Esophagus (tissue), 2 donors: Measurements from ENCODE around the gene ZNF667. TPM values are rescaled to one million over a fixed set of nuclear protein-coding genes. Genes with fewer than 3 reads are reported as not detected.

Source experiments
- H3K27ac ChIP-seq, 2 donors: one replicate each; pipeline ENCODE4 v1.5.1; 2013; ENCODE audit warnings: low read depth in 2 of 2, mild to moderate bottlenecking in 2 of 2, inconsistent platforms in 1 of 2, low read length in 1 of 2, moderate library complexity in 1 of 2
- H3K27me3 ChIP-seq, 2 donors: one replicate each; pipeline ENCODE4 v1.6.1; 2013; ENCODE audit warnings: low read length in 2 of 2, control low read depth in 1 of 2, mild to moderate bottlenecking in 1 of 2; ENCODE audit not compliant: insufficient read depth in 2 of 2, control insufficient read depth in 1 of 2
- H3K36me3 ChIP-seq, 2 donors: one replicate each; pipeline ENCODE4 v1.6.1; 2013; ENCODE audit warnings: low read length in 1 of 2; ENCODE audit not compliant: control insufficient read depth in 2 of 2, insufficient read depth in 2 of 2
- H3K4me1 ChIP-seq, 2 donors: one replicate each; pipeline ENCODE4 v1.6.1; 2013; ENCODE audit warnings: low read length in 1 of 2; ENCODE audit not compliant: control insufficient read depth in 2 of 2, insufficient read depth in 2 of 2
- H3K4me3 ChIP-seq, 2 donors: one replicate each; pipeline ENCODE4 v1.5.1; 2013; ENCODE audit warnings: low read length in 2 of 2, mild to moderate bottlenecking in 2 of 2, low read depth in 1 of 2, moderate library complexity in 1 of 2
- H3K9me3 ChIP-seq, 2 donors: one replicate each; pipeline ENCODE4 v1.6.1; 2013; ENCODE audit warnings: mild to moderate bottlenecking in 2 of 2, low read depth in 1 of 2, low read length in 1 of 2, moderate library complexity in 1 of 2; ENCODE audit not compliant: control insufficient read depth in 2 of 2, insufficient read depth in 1 of 2
- WGBS, 2 donors: extraction: QIAGEN DNeasy Blood & Tissue Kit; methylation state at CpG; one replicate each; pipeline ENCODE4 v1.1.7; 2013; 5-methylcytosine and 5-hydroxymethylcytosine counted together
- polyA plus RNA-seq, 2 donors: library from polyadenylated mRNA; stranded (reverse); fragments of 200-250 nt; gene quantifications; one replicate each; pipeline ENCODE4 v1.2.3, GENCODE V29; 2013
- donor health status: healthy with polysubstance abuse.
- donor health status: Bipolar disorder and iron deficiency.

The ZNF667 gene
- polyA plus RNA-seq, 2 donors = 0.85 to 1.9 TPM

DNA sequence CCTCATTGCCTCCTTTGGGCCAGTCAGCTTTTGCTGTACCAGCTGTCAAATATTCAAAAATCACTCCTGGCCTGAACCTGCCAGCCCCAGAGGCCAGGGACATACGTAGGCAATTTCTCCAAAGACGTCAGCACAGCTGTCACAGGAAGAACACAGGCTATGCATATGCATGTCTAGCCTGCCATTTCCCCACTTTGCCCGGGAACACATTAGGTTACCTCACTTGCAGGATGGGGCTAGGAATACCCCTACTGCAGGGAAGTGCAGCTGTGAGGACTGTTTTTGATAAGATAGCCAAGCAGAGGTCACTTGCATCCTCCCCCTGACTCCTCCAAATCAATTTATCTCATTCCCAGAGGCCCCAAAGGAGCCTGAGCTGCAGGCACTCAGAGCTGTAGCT is 2.8 kb downstream of the ZNF667 start:
- H3K4me3 ChIP-seq = no peak overlapping the region
- 77 to 79% methylated on average over 3 of the region's 3 CpGs for WGBS, 2 donors
- no peaks in the 10 kb centered on the region for H3K27me3 ChIP-seq
- peaks cover 0 to 2% of the 10 kb centered on the region in 2 donors for H3K4me1 ChIP-seq
- H3K27ac ChIP-seq = no peak overlapping the region
- peaks cover 5 to 49% of the 10 kb centered on the region in 2 donors for H3K9me3 ChIP-seq
- peaks cover 0 to 2% of the 10 kb centered on the region in 2 donors for H3K36me3 ChIP-seq

DNA sequence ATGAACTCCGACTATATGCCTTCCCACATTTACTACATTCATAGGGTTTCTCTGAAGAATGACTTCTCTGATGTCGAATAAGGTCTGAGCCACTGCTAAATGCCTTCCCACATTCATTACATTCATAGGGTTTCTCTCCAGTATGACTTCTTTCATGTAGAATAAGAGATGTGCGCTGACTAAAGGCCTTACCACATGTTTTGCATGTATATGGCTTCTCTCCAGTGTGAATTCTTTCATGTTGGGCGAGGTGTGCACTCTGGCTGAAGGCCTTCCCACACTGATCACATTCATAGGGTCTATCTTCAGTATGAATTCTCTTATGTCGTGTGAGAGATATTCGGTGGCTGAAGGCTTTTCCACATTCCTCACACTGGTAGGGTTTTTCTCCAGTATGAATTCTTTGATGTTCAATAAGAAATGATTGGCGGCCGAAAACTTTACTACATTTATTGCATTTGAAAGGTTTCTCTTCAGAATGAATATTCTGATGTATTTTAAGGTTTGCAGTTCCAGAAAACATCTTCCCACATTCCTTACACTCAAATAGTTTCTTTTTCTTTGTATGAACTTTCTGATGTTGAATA is 35.8 kb downstream of the ZNF667 start:
- no peaks in the 10 kb centered on the region for H3K4me1 ChIP-seq
- peaks cover 6 to 14% of the 10 kb centered on the region in 2 donors for H3K9me3 ChIP-seq
- 92 to 96% methylated on average over 8 of the region's 8 CpGs for WGBS, 2 donors
- no peaks in the 10 kb centered on the region for H3K27me3 ChIP-seq
- no peak overlapping the region for H3K27ac ChIP-seq
- H3K4me3 ChIP-seq = no peak overlapping the region
- H3K36me3 ChIP-seq = no peaks in the 10 kb centered on the region

DNA sequence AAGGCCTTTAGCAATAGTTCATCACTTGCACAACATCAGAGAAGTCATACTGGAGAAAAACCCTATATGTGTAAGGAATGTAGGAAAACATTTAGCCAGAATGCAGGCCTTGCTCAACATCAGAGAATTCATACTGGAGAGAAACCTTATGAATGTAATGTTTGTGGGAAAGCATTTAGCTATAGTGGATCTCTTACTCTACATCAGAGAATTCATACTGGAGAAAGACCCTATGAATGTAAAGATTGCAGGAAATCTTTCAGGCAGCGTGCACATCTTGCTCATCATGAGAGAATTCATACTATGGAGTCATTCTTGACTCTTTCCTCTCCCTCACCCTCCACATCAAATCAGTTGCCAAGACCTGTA is 53.2 kb downstream of the ZNF667 start:
- 94 to 100% methylated on average over 1 of the region's 1 CpG for whole genome bisulfite sequencing, 2 donors
- no peaks in the 10 kb centered on the region for H3K27me3 ChIP-seq
- H3K4me3 ChIP-seq = no peak overlapping the region
- no peaks in the 10 kb centered on the region for H3K4me1 ChIP-seq
- H3K36me3 ChIP-seq = no peaks in the 10 kb centered on the region
- H3K27ac ChIP-seq = no peak overlapping the region
- peaks cover 6 to 7% of the 10 kb centered on the region in 2 donors for H3K9me3 ChIP-seq

DNA sequence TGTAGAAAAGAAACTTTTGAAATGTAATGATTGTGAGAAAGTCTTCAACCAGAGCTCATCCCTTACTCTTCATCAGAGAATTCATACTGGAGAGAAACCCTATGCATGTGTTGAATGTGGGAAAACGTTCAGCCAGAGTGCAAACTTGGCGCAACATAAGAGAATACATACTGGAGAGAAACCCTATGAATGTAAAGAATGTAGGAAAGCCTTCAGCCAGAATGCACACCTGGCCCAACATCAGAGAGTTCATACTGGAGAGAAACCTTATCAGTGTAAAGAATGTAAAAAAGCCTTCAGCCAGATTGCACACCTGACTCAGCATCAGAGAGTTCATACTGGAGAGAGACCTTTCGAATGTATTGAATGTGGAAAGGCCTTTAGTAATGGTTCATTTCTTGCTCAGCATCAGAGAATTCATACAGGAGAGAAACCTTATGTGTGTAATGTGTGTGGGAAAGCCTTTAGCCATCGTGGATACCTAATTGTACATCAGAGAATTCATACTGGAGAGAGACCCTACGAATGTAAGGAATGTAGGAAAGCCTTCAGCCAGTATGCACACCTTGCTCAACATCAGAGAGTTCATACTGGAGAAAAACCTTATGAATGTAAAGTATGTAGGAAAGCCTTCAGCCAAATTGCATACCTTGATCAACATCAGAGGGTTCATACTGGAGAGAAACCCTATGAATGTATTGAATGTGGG is 53.7 kb downstream of the ZNF667 start:
- Histone ChIP-seq H3K27me3 (no peaks in the 10 kb centered on the region), H3K27ac (no peak overlapping the region), H3K36me3 (no peaks in the 10 kb centered on the region), H3K9me3 (peaks cover 6 to 7% of the 10 kb centered on the region in 2 donors), H3K4me3 (no peak overlapping the region), H3K4me1 (no peaks in the 10 kb centered on the region)
- 94 to 95% methylated on average over 5 of the region's 5 CpGs for WGBS, 2 donors

DNA sequence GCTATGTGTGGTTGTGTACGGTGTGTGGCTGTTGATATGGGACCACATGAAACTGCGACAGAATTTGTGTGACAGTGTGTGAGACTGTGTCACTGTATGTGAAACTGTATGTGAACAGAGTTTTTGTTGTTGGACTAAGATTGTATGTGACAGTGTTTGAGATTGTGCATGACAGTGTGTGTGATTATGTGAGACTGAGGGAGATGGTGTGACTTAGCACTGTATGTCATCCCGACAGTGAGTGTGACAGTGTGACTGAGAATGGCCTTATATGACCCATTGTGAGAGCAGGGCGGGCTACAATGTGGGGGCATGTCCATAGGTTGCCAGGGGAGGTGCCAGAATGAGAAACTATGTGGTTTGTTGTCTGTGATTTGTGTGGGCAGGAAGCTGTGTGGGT is 72.1 kb downstream of the ZNF667 start:
- Histone ChIP-seq H3K9me3 (peaks cover 3 to 6% of the 10 kb centered on the region in 2 donors), H3K4me1 (peaks cover 3 to 6% of the 10 kb centered on the region in 2 donors), H3K36me3 (peaks cover 4% of the 10 kb centered on the region in 2 donors), H3K4me3 (no peak overlapping the region), H3K27me3 (no peaks in the 10 kb centered on the region), H3K27ac (no peak overlapping the region)
- WGBS, 2 donors = 92 to 95% methylated on average over 4 of the region's 4 CpGs

DNA sequence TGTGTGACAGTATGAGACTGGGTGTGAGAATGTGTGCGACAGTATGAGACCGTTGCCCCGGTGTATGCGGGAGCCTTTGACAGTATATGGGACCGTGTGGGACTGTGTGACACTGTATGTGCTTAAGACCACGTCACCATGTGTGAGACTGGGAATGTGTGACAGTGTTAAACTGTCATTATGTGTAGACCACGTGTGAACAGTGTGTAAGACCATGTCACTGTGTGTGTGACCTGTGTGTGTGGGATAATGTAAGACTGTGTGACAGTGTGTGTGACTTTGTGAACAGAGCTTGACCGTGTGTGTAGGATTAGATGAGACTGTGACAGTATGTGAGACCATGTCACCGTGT is 72.5 kb downstream of the ZNF667 start:
- Histone ChIP-seq H3K9me3 (peaks cover 3 to 6% of the 10 kb centered on the region in 2 donors), H3K36me3 (peaks cover 4% of the 10 kb centered on the region in 2 donors), H3K27ac (no peak overlapping the region), H3K27me3 (no peaks in the 10 kb centered on the region), H3K4me1 (peaks cover 3 to 6% of the 10 kb centered on the region in 2 donors), H3K4me3 (peak overlapping the region; percentile 74 to 80)
- 55 to 64% methylated on average over 9 of the region's 9 CpGs for WGBS, 2 donors

DNA sequence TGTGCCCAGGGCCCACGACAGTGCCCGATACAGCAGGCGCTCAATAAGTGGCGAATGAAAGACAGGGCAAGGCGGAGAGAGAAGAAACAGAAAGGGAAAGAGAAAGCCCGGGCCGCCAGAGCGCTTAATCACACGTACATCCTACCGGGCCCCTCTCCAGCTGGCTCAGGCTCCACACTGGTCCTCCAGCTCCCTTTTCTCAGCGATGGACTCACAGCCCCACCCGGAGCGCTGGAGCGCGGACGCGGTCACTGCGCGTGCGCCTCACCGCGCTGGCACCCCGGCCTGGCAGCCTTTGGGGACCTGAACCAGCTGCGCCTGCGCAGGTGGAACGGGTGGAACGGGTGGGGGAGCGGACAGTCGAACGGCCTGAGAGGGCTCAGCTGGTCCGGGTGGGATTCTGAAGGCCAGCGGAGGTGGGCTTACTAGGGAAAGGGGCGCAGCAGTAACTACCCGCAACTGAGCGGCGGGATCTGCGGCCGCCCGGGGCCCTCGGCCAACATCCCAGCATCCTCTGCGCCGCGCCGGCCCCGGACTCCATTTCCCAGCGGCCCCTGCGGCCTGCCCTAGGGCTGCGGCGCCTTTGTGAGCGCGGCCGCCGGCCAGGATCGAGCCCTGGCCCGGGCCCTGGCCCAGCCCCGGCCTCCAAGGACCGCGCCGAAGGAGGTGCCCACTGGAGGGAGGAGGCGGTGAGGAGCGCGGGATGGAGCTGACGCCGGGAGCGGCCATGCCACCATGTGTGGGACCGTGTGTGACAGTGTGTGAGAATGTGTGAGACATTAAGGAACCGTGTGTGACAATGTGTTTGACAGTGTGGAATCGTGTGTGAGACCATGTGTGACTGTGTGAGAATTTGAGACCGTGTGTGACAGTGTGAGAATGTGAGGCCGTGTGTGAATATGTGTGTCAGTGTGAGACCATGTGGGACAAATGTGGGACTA is 73.1 kb downstream of the ZNF667 start, which contains the start of gene ZNF583:
TSS of gene ZNF583 (plus strand) at position 569 of the 941 bp plus-strand sequence. CDS start 2,783 bp downstream, outside the sequence.
- H3K27me3 ChIP-seq = no peaks in the 10 kb centered on the region
- peak within 1 kb of the TSS; percentile 91 to 97 for H3K27ac ChIP-seq
- WGBS, 2 donors = 1% methylated on average over 63 to 70 of the region's 70 CpGs
- peak within 1 kb of the TSS; percentile 74 to 80 for H3K4me3 ChIP-seq
- peaks cover 4% of the 10 kb centered on the region in 2 donors for H3K36me3 ChIP-seq
- peaks cover 3 to 6% of the 10 kb centered on the region in 2 donors for H3K4me1 ChIP-seq
- H3K9me3 ChIP-seq = peaks cover 3 to 6% of the 10 kb centered on the region in 2 donors

DNA sequence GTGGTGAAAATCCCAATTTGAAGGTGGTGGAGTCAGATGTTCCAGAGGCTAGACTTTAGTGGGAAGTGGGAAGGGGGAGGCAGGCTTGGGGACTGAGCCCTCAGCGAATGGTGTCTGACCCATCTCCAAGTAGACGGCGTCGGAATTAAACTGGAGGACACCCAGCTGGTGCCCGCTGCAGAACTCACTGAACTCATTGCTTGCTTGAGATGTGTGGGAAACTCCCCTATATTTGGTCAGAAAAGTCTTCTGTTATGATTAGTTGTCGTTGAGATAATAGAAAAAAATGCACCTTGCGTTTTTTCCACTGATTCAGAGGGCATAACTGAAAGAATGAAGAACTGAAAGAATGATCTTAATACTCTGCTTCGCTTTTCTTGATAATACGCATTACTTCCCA is 73.9 kb downstream of the ZNF667 start:
- H3K27ac ChIP-seq = peak overlapping the region; percentile 91 to 97
- WGBS, 2 donors = 19 to 20% methylated on average over 9 of the region's 9 CpGs
- H3K4me3 ChIP-seq = peak overlapping the region; percentile 74 to 80
- no peaks in the 10 kb centered on the region for H3K27me3 ChIP-seq
- H3K9me3 ChIP-seq = peaks cover 3 to 6% of the 10 kb centered on the region in 2 donors
- peaks cover 3 to 6% of the 10 kb centered on the region in 2 donors for H3K4me1 ChIP-seq
- H3K36me3 ChIP-seq = peaks cover 0 to 1% of the 10 kb centered on the region in 2 donors

DNA sequence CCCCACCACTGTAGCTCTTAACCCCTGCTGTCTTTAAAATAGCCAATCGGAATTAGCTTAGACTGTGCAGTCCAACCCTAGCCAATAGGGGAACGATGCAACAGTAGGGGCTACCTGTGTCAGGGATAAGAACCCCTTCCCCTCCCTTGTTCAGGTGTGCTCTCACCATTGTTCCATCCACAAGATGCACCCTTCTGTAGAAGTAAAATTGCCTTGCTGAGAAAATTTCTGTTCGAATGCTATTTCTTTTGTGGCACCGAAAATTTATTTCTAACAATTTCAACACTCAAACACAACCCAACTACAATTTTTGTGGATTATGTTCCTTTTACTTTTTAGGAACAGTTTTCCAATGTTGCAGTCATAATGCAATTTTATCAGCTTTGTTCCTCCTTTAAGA is 76.7 kb downstream of the ZNF667 start:
- H3K9me3 ChIP-seq = peaks cover 3 to 7% of the 10 kb centered on the region in 2 donors

More for the DNA sequence above, 76.7 kb downstream of the ZNF667 start:
- no peaks in the 10 kb centered on the region for H3K27me3 ChIP-seq
- no peak overlapping the region for H3K27ac ChIP-seq
- 91 to 96% methylated on average over 4 of the region's 4 CpGs for WGBS, 2 donors
- H3K4me3 ChIP-seq = no peak overlapping the region
- peaks cover 0 to 1% of the 10 kb centered on the region in 2 donors for H3K36me3 ChIP-seq
- peaks cover 3 to 6% of the 10 kb centered on the region in 2 donors for H3K4me1 ChIP-seq
